GM20000 (cell line): ENCODE data around the gene GAB2.

Experiments used
- DNase-seq: peaks from one replicate; pipeline ENCODE4 v3.0.0; 2012; ENCODE audit warnings: low spot score
- TF ChIP-seq, protein P1 (sequence below): IDR thresholded peaks from 2 replicates; pipeline ENCODE4 v1.5.1; 2012; ENCODE audit warnings: mild to moderate bottlenecking, control low read depth; ENCODE audit errors: extremely low read depth, missing control alignments

GAB2 gene

DNA sequence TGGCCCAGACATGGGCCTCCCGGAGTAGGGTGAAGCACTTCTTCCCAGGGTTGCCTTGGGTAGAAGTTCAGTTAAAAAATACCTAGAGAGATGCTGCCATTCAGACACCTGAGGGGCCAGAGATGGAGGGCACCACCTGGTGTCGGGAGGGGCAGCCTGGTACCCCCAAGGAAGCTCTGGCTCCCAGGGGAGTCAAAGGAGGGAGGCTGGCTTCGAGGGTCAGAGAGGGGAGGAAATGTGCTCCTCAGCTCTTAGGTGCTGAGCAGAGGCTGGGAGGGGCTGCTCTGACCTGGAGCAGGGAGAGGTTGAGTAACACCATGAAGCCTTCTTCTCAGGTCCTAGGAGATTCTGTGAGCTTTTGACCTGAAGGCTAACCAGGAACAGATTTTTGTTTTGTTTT lies 227.8 kb downstream of the GAB2 start:
- TF ChIP-seq, protein P1, sequence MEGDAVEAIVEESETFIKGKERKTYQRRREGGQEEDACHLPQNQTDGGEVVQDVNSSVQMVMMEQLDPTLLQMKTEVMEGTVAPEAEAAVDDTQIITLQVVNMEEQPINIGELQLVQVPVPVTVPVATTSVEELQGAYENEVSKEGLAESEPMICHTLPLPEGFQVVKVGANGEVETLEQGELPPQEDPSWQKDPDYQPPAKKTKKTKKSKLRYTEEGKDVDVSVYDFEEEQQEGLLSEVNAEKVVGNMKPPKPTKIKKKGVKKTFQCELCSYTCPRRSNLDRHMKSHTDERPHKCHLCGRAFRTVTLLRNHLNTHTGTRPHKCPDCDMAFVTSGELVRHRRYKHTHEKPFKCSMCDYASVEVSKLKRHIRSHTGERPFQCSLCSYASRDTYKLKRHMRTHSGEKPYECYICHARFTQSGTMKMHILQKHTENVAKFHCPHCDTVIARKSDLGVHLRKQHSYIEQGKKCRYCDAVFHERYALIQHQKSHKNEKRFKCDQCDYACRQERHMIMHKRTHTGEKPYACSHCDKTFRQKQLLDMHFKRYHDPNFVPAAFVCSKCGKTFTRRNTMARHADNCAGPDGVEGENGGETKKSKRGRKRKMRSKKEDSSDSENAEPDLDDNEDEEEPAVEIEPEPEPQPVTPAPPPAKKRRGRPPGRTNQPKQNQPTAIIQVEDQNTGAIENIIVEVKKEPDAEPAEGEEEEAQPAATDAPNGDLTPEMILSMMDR: no peak

DNA sequence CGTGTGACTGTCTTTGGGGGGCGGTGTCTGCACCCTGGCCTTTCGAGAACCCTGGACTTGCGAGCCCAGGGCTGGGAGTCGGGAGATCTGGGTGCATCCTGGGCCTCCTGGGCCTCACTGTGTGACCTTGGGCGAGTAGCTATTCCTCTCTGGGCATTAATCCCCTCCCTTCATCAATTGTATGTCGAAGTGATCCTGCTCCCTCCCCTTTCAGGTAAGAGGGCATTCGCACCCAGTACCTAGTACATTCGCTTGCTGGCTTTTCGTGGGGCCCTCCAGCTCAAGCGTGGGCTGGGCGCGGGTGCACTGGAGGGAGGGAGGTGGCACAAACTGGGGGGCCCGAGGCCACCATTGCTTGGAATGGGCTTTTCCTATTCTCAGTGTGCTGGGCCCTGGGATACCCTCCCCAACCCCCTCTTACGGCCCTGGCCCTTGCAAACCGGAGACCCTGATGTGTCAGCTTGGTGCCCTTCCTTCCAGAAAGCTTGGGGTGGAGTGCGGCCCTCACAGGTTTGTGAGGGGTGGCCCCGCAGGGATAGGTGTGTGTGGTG lies 228.4 kb downstream of the GAB2 start:
- TF ChIP-seq, protein P1: no peak

More for the DNA sequence above, 227.8 kb downstream of the GAB2 start:
- DNase-seq: no peak

DNA sequence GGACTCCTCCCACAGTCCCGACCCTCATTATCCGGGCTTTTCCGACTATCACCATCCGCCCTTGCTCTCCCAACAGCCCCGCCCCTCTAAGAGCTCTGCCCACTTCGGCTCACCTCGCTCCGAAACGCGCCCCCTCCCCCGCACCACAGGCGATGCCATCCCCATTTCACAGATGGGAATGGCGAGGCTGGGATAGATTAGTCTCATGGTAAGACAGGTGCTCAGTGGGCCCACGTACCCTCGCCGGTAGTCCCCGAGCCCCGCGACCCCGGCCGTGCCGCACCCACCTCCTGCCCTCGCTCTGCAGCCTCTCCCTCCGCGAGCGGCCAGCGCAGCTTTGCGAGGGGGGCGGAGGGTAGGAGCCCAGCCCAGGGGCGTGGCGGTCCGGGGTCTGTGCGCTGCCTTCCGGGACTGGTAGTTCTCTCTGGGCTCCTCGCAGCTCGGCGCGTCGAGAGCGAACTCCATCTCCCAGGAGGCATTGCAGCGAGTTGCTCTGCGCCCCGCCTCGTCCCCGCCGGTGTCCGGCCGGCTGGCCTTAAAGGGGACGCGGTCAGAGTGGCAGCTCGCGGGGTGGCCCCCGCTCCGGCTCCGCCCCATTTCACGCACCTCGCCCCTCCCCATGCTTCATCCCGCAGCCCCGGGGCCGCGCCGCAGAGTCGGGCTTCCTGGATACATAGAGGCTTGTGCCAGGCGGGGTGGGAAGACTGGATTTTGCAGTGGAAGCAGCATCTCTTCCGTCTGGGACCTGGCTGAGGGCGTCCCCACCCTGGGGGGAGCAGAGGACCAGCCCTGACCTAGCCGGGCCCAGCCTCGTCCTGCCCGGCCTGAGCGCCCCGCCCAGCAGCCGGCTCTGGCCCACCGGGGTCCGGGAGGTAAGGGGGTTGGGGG lies 229.1 kb downstream of the GAB2 start, which contains the start of the genes KCTD21 and USP35:
TSS of gene KCTD21 (minus strand) at position 341 of the 888 bp plus-strand sequence. CDS start 14,072 bp downstream, outside the sequence.
TSS of gene USP35 (plus strand) at position 634 of the 888 bp plus-strand sequence. CDS start 7,327 bp downstream, outside the sequence.
- TF ChIP-seq, protein P1: no peak
- peak; percentile 98 for DNase-seq

More for the DNA sequence above, 228.4 kb downstream of the GAB2 start:
- no peak for DNase-seq

DNA sequence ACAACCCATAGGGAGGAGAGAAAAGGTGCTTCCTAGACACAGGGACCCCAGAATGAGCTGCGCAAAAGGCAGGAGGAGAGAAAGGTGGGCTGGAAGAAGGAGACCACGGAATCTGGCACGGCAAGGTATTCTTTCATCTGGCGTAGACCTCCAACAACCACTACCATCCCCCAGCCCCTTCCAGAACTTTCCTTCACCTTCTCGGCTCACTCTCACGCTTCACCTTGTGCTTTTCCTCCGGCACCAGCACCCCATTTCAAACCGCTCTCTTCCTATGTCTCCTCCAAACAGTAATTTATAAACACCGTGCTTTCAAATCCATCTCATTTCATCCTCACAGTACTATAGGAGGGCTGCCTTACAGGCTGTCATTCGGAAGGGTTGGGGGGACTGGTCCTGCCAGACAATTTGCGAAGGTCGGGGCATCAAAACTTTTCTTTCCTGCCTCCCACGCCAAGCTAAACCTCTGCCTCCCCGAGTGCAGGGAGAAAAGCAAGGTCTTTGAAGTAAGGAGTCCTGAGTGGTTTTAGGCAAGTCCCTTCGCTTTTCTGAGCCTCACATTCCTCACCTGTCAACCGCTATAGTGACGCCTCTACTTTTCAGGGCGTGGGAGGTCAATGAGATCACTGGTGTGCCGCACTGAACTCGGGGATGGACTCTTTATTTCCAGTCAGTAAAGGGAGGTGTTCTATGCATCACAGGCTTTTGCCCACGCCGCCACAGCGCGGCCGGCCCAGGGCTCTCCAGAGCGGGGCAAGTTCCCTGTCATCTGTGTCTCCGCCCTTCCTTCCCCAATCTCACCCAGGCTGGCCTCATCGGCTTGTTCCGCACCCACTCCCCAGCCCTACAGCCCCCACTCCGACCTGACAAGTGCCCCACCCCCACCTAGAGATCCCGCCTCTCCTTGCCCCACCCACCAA lies 230.0 kb downstream of the GAB2 start:
- DNase-seq: peak; percentile 76
- TF ChIP-seq, protein P1: no peak

DNA sequence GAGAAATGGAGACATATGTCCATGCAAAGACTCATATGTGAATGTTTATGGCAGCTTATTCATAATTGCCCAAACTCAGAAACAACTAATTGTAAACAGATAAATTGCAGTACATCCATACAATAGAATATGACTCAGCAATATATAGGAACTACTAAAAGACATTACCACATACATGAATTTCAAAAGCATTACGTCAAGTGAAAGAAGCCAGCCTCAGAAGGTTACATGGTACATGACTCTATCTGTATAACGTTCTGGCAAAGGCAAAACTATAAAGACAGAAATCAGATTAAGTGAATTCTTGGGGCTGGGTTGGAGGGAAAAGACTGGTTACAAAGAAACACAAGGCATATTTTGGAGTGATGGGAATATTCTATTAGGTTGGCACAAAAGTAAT lies 236.4 kb downstream of the GAB2 start:
- TF ChIP-seq, protein P1: no peak
- no peak for DNase-seq

DNA sequence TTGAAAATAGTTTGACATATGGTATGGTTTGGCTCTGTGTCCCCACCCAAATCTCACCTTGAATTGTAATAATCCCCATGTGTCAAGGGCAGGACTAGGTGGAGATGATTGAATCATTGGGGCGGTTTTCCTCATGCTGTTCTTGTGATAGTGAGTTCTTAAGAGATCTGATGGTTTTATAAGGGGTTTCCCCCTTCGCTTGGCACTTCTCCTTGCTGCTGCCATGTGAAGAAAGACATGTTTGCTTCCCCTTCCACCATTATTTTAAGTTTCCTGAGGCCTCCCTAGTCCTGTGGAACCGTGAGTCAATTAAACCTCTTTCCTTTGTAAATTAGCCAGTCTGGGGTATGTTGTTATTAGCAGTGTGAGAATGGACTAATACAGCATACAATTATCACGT lies 236.9 kb downstream of the GAB2 start:
- TF ChIP-seq, protein P1: no peak
- DNase-seq: no peak
